ENCODE results near the gene PGM1.

Gene PGM1

GRCh38 chr1:63709267-63709828 lies 116.1 kb downstream of the PGM1 start:
- no peak for DNase-seq (ENCODE audit: extremely low spot score)
- no peak for TF ChIP-seq CTCF (IDR thresholded peaks at IDR 0.05; ENCODE audit: control extremely low read depth, extremely low read depth, low read depth, missing control alignments)
- POLR2A ChIA-PET: no interaction called here
- CTCF ChIA-PET: interaction anchor here (1.2 kb wide), 1 partner anchor 429 kb away, joined by 3 read pairs; no protein-coding TSS in a partner anchor

Measured in GM10248 (cell line).